NB4 (cell line): ENCODE measurements around the gene CCL7.

Experiments
- MYC ChIP-seq: IDR thresholded peaks from 2 replicates; pipeline ENCODE4 v1.6.1; 2011; ENCODE audit warnings: low read depth, low read length
- POLR2A ChIP-seq: IDR thresholded peaks from 2 replicates; pipeline ENCODE4 v1.6.1; 2011; ENCODE audit warnings: mild to moderate bottlenecking; ENCODE audit not compliant: insufficient read length; ENCODE audit errors: extremely low read depth
- TF ChIP-seq, protein P1 (sequence below): IDR thresholded peaks from one replicate; pipeline ENCODE4 v1.5.1; 2012; ENCODE audit warnings: low read depth, low read length
- TF ChIP-seq, protein P2 (sequence below): IDR thresholded peaks from 2 replicates; pipeline ENCODE4 v1.6.1; 2011; ENCODE audit warnings: low read depth, low read length

DNA sequence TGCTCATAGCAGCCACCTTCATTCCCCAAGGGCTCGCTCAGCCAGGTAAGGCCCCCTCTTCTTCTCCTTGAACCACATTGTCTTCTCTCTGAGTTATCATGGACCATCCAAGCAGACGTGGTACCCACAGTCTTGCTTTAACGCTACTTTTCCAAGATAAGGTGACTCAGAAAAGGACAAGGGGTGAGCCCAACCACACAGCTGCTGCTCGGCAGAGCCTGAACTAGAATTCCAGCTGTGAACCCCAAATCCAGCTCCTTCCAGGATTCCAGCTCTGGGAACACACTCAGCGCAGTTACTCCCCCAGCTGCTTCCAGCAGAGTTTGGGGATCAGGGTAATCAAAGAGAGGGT lies 14.7 kb upstream of the CCL7 start:
- TF ChIP-seq, protein P1, sequence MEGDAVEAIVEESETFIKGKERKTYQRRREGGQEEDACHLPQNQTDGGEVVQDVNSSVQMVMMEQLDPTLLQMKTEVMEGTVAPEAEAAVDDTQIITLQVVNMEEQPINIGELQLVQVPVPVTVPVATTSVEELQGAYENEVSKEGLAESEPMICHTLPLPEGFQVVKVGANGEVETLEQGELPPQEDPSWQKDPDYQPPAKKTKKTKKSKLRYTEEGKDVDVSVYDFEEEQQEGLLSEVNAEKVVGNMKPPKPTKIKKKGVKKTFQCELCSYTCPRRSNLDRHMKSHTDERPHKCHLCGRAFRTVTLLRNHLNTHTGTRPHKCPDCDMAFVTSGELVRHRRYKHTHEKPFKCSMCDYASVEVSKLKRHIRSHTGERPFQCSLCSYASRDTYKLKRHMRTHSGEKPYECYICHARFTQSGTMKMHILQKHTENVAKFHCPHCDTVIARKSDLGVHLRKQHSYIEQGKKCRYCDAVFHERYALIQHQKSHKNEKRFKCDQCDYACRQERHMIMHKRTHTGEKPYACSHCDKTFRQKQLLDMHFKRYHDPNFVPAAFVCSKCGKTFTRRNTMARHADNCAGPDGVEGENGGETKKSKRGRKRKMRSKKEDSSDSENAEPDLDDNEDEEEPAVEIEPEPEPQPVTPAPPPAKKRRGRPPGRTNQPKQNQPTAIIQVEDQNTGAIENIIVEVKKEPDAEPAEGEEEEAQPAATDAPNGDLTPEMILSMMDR: no peak
- no peak for TF ChIP-seq MYC
- no peak for TF ChIP-seq POLR2A
- TF ChIP-seq, protein P2, sequence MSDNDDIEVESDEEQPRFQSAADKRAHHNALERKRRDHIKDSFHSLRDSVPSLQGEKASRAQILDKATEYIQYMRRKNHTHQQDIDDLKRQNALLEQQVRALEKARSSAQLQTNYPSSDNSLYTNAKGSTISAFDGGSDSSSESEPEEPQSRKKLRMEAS: no peak
